GM23248 (cell line): ENCODE measurements around the gene MYRF. TPM values are rescaled to one million over a fixed set of nuclear protein-coding genes. Genes with fewer than 3 reads are reported as not detected.

Source experiments
- DNase-seq: peaks from one replicate; pipeline ENCODE4 v3.0.0-alpha.2; 2015
- H2AFZ ChIP-seq: fragments of 200-600 bp; sonication (generic); 2 replicates; pipeline ENCODE4 v1.6.1; 2016; ENCODE audit warnings: antibody characterized with exemption
- H3F3A ChIP-seq: fragments of 200-600 bp; sonication (generic); 2 replicates; pipeline ENCODE4 v1.6.1; 2016; ENCODE audit warnings: mild to moderate bottlenecking, antibody characterized with exemption, mixed run types; ENCODE audit not compliant: insufficient read depth
- H3K27ac ChIP-seq: fragments of 200-600 bp; sonication (generic); 2 replicates; pipeline ENCODE4 v1.5.1; 2016; ENCODE audit warnings: mild to moderate bottlenecking
- H3K27me3 ChIP-seq: fragments of 200-600 bp; sonication (generic); replicated peaks from 2 replicates; pipeline ENCODE4 v1.6.1; 2016; ENCODE audit warnings: mild to moderate bottlenecking; ENCODE audit not compliant: insufficient read depth
- H3K36me3 ChIP-seq: fragments of 200-600 bp; sonication (generic); 2 replicates; pipeline ENCODE4 v1.6.1; 2016; ENCODE audit warnings: low read depth, mild to moderate bottlenecking
- H3K4me1 ChIP-seq: fragments of 200-600 bp; sonication (generic); 2 replicates; pipeline ENCODE4 v1.6.1; 2016; ENCODE audit warnings: mild to moderate bottlenecking; ENCODE audit not compliant: insufficient read depth
- H3K4me2 ChIP-seq: fragments of 200-600 bp; sonication (generic); one replicate; pipeline ENCODE4 v1.6.1; 2016; ENCODE audit warnings: mild to moderate bottlenecking; ENCODE audit not compliant: unreplicated experiment
- H3K4me3 ChIP-seq: fragments of 200-600 bp; sonication (generic); 2 replicates; pipeline ENCODE4 v1.5.1; 2016; ENCODE audit warnings: mild to moderate bottlenecking
- H3K79me2 ChIP-seq: fragments of 200-600 bp; sonication (generic); 2 replicates; pipeline ENCODE4 v1.6.1; 2016; ENCODE audit warnings: mild to moderate bottlenecking; ENCODE audit not compliant: insufficient read depth
- H3K9ac ChIP-seq: fragments of 200-600 bp; sonication (generic); 2 replicates; pipeline ENCODE4 v1.6.1; 2016; ENCODE audit warnings: mild to moderate bottlenecking
- H3K9me2 ChIP-seq: fragments of 200-600 bp; sonication (generic); 2 replicates; pipeline ENCODE4 v1.6.1; 2016; ENCODE audit warnings: mixed run types, mild to moderate bottlenecking, moderate library complexity; ENCODE audit not compliant: insufficient read depth
- H3K9me3 ChIP-seq: fragments of 200-600 bp; sonication (generic); one replicate; pipeline ENCODE4 v1.6.1; 2017; ENCODE audit warnings: low read depth
- H4K20me1 ChIP-seq: fragments of 200-600 bp; sonication (generic); 2 replicates; pipeline ENCODE4 v1.6.0; 2016; ENCODE audit not compliant: insufficient read depth
- EZH2 ChIP-seq: fragments of 200-600 bp; sonication (generic); IDR thresholded peaks from 2 replicates; pipeline ENCODE4 v1.6.1; 2018; ENCODE audit warnings: antibody characterized with exemption, mild to moderate bottlenecking; ENCODE audit not compliant: insufficient read depth, poor library complexity, severe bottlenecking
- EZH2phosphoT487 ChIP-seq: fragments of 200-600 bp; sonication (generic); IDR thresholded peaks from 2 replicates; pipeline ENCODE4 v1.6.1; 2018; ENCODE audit warnings: antibody characterized with exemption, moderate library complexity, mild to moderate bottlenecking, low read depth; ENCODE audit not compliant: insufficient read depth
- WGBS, 2 experiments: methylation state at CpG; one replicate each; pipeline ENCODE4 v1.1.6; 2015 to 2017; ENCODE audit warnings: low lambda C conversion rate in 2 of 2, low coverage in 1 of 2; ENCODE audit errors: missing lambda C conversion rate in 2 of 2; 5-methylcytosine and 5-hydroxymethylcytosine counted together
- in situ Hi-C: fragments of 300-500 bp; cut with MboI; formaldehyde crosslinking; loops from 2 replicates; pipeline ENCODE4 v1.15.0; 2020
- polyA plus RNA-seq: library from polyadenylated mRNA; unstranded; fragments of >200 nt; fragmentation: Nextera tagmentation; extraction: Ambion mirVana; gene quantifications from 2 replicates; pipeline ENCODE4 v1.2.1, GENCODE V29; 2016
- total RNA-seq: library from RNA; depleted of rRNA; stranded (reverse); fragments of >200 nt; shearing (Covaris generic); gene quantifications from 2 replicates; pipeline ENCODE4 v1.2.3, GENCODE V29; 2014

MYRF gene
- total and polyA plus RNA-seq, 2 experiments from 2014 or later = 0.05 TPM; not detected in 1

DNA sequence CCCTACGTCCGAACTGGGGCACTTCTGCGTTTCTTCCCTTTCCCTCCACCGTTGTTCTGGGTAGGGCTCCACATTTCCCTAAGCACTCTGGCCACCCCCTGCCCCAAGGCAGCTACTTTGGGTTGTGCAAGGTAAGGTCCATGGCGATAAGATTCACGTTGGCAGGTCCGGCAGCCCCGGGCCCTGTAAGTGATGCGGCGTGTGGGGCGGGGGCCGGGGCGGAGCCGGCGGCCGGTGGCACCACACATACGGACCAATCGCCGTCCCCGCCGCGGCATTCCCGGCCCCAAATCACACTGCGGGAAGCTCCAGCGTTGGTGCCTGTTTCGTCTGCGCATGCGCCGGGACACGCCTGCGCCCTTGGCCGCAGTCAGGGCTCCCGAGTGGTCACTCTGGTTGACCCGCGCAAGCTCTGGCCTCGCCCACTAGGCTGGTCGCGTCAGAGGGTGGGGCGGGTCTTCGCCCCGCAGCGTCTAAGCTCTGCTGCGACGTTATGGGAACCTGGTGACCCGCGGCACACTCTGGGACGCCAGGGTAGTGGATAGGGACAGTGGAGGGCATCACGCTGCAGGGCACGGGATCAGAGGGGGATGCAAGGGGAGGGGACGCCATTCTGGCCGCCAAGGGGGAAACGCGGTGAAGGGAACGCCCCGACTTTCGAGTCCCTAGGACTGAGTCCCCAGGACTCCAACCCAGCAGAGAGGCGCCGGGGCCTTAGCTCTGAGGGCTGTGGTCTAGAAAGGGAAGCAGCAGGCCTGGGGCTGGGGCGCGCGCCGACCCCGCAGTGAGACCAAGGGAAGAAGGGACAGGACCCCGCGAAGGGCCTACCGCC lies 62.7 kb downstream of the MYRF start:
- TF ChIP-seq EZH2 = no peak
- TF ChIP-seq EZH2phosphoT487 = no peak
- Histone ChIP-seq H3K9ac (peak overlapping the region; percentile 84), H3K27ac (peak overlapping the region; percentile 67), H3K4me3 (peak overlapping the region; percentile 81), H3K27me3 (no peaks in the 10 kb centered on the region), H3K9me2 (no peaks in the 10 kb centered on the region), H4K20me1 (no peaks in the 10 kb centered on the region), H3K4me1 (peaks cover 4% of the 10 kb centered on the region), H3K4me2 (peak overlapping the region; percentile 94), H3F3A (peaks cover 14% of the 10 kb centered on the region), H3K36me3 (no peaks in the 10 kb centered on the region), H3K9me3 (no peaks in the 10 kb centered on the region), H3K79me2 (no peaks in the 10 kb centered on the region), H2AFZ (peak overlapping the region; percentile 84)
- in situ Hi-C loops = no loop called here
- 2 to 3% methylated on average over 43 to 54 of the region's 66 CpGs for WGBS, 2 experiments
- peak; percentile 90 for DNase-seq

DNA sequence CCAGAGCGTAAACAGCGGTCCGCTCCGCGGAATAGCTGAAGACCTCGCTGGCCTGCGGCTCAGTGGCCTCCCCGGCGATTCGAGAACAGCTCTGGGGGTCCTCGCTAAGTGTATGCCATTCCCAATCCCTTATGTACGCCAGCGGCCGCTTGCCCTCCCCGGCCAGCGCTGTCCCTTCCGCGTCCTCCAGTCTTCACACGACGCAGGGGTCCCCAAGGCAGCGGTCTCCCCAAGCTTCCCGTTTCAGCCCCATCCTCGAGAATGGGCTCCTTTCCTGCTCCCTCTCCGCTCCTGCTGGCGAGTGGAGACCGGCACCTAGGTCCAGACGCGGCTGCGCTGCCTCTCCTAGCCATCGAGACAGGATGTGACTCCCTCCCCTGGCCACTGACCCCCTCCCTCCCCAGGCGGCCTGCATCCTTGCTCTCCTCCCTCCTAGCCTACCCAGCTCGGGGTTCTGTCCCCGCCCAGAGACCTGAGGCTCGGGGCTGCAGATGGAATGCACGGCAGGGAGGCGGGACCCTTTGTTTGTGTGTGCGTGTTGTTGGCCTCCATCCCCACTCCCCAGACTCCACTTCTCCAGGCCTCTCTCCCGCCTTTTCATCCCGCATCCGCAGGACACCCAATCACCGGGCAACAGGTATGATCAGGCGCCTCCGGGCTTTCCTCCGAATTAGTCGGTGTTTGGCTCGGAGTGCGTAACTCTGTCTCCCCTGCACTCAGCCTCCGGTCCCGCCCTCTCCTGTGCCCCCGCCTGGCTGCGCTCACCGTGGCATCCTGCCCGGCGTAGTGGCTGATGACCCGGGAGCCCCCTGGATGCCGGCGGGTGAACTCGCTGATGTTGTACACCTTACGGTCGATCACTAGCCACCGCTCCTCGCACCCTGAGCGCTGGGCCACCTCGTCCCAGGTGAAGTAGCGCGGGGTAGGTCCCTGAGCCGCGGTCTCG lies 63.6 kb downstream of the MYRF start:
- no peaks in the 10 kb centered on the region for H3K79me2 ChIP-seq
- peak overlapping the region; percentile 94 for H3K4me2 ChIP-seq
- DNase-seq = peak; percentile 85
- no peaks in the 10 kb centered on the region for H3K9me2 ChIP-seq
- peak overlapping the region; percentile 67 for H3K27ac ChIP-seq
- peaks cover 17% of the 10 kb centered on the region for H3F3A ChIP-seq
- H3K9me3 ChIP-seq = no peaks in the 10 kb centered on the region
- H3K36me3 ChIP-seq = no peaks in the 10 kb centered on the region
- no peaks in the 10 kb centered on the region for H4K20me1 ChIP-seq
- peak overlapping the region; percentile 84 for H2AFZ ChIP-seq
- in situ Hi-C loops = no loop called here
- WGBS, 2 experiments = 1% methylated on average over 60 to 67 of the region's 69 CpGs
- peaks cover 8% of the 10 kb centered on the region for H3K4me1 ChIP-seq
- TF ChIP-seq EZH2phosphoT487 = no peak
- TF ChIP-seq EZH2 = no peak
- H3K27me3 ChIP-seq = no peaks in the 10 kb centered on the region
- peak overlapping the region; percentile 81 for H3K4me3 ChIP-seq
- H3K9ac ChIP-seq = peak overlapping the region; percentile 84

DNA sequence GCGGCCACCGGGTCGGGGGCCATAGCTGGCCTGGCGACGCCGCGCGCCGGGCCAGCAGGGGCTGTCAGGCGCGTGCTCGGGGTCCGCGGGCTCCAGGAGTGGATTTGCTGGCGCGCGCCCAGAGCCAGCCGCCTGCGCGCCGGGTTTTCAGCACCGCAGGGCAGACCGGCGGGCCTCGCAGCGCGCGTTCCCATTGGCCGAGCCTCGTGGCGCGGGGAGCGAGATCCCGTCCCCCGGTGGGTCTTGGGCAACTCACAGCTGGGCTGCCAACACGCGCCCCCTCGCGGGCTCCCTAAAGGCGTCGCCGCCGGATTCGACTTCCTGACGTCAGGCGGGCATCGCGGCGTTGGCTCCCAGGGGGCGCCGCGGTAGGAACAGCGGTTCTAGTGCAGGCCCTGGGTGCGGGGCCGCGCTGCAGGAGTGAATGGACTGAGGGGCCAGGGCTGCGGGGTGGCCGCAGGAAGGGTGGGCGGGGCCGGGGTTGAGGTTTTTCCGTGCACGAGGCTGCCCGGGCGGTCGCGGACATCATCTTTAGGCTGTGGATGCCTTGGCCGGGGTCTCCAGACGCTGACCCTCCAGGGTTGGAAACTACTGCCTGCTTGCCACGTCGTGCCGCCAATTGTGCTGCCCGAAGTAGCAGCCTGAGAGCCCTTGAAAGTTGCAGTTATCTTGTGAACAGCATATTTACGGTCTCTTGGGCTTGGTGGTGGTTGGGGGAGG lies 64.5 kb downstream of the MYRF start, which contains the start of gene FADS1:
Gene FADS1 (minus strand): TSS at position 268 of the 720 bp plus-strand sequence. CDS start 74 bp downstream, at position 194.
- Histone ChIP-seq H3K9me2 (no peaks in the 10 kb centered on the region), H3F3A (peaks cover 19% of the 10 kb centered on the region), H3K79me2 (no peaks in the 10 kb centered on the region), H3K4me3 (peak within 1 kb of the TSS; percentile 81), H2AFZ (peak within 1 kb of the TSS; percentile 84), H3K4me1 (peaks cover 8% of the 10 kb centered on the region), H3K36me3 (no peaks in the 10 kb centered on the region), H3K27me3 (no peaks in the 10 kb centered on the region), H3K4me2 (peak within 1 kb of the TSS; percentile 94), H3K27ac (peak within 1 kb of the TSS; percentile 67), H3K9me3 (no peaks in the 10 kb centered on the region), H4K20me1 (no peaks in the 10 kb centered on the region), H3K9ac (peak within 1 kb of the TSS; percentile 84)
- in situ Hi-C loops = no loop called here
- whole genome bisulfite sequencing, 2 experiments = 3 to 5% methylated on average over 35 to 60 of the region's 73 CpGs
- TF ChIP-seq EZH2phosphoT487 (no peak), EZH2 (no peak)
- peak; percentile 95 for DNase-seq
